OCI-LY1 (cell line): ENCODE results near the gene TCF4.

ENCODE experiments used
- CTCF ChIP-seq: fragments of 200-600 bp; sonication (generic), shearing (Covaris generic); IDR thresholded peaks from 2 replicates; pipeline ENCODE4 v1.5.1; 2017; ENCODE audit warnings: mild to moderate bottlenecking, antibody characterized with exemption, low read length, moderate library complexity, mixed read lengths
- EZH2 ChIP-seq: fragments of 200-600 bp; sonication (generic), shearing (Covaris generic); IDR thresholded peaks from 2 replicates; pipeline ENCODE4 v1.8.0; 2017; ENCODE audit warnings: borderline replicate concordance, mixed run types, mild to moderate bottlenecking, antibody characterized with exemption, low read length, moderate library complexity, mixed read lengths

GRCh38 chr18:55185391-55185790, 402.6 kb downstream of the TCF4 start:
- TF ChIP-seq CTCF (no peak), EZH2 (no peak)
